HS-27A (cell line): ENCODE results near the gene TMEM225B.
"Not testable (repeated sequence)": the region's sequence is repeated elsewhere in the genome, so short reads cannot be mapped to it uniquely, and the experiment has no call there.

Experiments
- DNase-seq: peaks from one replicate; pipeline ENCODE4 v3.0.0-alpha.2; 2012; ENCODE audit warnings: low read depth, missing footprints

Gene TMEM225B

GRCh38 chr7:99579281-99579955 is 18.6 kb upstream of the TMEM225B start:
- no peak for DNase-seq

DNA sequence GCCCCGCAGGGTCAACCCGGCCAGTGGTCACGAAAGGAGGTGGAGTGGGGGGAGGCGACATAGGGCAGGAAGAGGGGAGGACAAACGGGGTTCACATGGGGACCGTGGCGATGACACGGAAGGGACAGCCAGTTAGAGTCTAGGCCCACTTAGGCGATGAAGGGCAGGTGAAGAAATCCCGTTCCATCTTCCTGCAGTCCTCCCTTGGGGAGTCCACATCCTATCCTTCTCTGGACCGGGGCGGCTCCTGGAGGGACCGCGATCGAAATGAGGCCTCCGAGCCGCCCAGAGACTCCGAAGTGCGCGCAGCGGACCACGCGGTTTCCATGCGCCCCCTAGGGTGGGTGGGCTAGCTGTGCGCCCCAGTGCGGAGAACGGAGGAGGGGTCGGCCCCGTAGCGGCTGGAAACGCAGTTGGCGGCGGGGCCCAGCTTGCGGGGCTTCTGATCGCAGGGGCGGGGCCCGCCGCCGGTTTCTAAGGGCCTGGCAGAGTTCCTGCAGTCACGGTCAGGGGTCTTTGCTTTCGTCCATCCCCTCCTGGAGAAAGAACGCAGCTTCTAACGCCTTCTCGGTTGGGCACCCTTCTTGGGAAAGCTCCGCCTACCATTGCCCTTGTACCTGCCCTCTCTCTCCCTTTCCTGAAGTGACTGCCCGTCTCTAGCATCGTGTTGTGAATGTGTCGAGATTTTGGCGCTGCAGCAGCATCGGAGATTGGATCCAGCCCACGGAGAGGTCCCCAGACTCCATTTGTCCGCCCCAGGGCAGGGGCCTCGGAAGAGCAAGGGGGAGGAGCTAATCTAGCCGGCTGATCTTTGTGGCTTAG is 17.9 kb upstream of the TMEM225B start:
- DNase-seq = no peak

DNA sequence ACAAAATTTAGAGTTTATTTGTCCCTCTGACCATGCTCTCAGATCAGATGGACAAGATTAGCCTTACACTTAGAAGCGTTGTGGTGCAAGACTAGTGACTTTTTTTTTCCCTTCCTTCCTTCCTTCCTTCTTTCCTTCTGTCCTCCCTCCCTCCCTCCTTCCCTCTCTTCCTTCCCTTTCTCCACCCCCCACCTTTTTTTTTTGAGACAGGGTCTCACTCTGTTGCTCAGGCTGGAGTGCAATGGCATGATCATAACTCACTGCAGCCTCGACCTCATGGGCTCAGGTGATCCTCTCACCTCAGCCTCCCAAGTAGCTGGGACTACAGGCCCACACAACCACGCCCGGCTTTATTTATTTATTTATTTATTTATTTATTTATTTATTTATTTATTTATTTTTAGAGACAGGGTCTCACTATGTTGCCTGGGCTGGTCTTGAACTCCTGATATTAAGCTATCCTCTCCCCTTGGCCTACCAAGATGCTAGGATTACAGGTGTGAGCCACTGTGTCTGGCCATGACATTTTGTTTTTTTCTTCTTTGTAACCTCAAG is 17.2 kb upstream of the TMEM225B start:
- not testable (repeated sequence) for DNase-seq

- no peak for DNase-seq
Measured at GRCh38 chr7:99588868-99589267, 9.2 kb upstream of the TMEM225B start.

- DNase-seq = no peak
Measured at GRCh38 chr7:99594948-99595745, 2.9 kb upstream of the TMEM225B start.

DNA sequence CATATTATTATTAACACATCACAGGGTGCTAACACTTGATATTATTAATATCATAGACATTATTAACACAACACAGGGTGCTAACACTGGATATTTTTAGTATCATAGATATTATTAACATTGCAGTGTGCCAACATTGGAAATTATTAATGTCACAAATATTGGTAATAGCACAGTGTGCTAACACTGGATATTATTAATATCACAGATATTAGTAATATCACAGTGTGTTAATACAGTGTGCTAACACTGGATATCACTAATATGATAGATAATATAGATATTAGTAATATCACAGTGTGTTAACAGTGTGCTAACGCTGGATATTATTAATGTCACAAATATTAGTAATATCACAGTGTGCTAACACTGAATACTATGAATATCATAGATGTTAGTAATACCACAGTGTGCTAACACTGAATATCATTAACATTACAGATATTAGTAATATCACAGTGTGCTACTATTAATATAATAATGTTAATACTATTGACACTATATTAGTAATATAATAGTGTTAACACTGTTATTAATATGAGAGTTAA is 1.6 kb upstream of the TMEM225B start:
- no peak for DNase-seq

DNA sequence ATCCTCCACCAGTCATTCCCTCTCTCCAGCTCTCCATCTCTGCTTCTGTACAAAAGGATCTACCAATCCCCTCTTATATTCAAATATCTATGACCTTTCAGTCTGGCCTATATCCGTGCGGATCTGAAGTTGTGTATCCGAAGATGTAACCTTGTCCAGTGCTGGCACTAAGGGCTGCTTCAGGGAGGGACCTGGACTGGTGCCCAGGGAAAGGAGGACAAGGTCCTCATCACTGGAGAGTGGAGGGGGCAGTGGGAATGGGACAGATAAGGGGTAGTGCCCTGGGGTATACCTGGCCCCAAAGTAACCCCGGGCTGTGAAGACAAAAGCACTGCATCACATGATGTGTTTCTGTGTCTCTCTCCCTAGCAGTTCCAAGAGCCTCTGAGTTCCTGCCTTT is 1.8 kb downstream of the TMEM225B start:
- DNase-seq = no peak

GRCh38 chr7:99601656-99602310 is 3.7 kb downstream of the TMEM225B start:
- no peak for DNase-seq

- no peak for DNase-seq
Measured at GRCh38 chr7:99605527-99605926, 7.5 kb downstream of the TMEM225B start.

DNA sequence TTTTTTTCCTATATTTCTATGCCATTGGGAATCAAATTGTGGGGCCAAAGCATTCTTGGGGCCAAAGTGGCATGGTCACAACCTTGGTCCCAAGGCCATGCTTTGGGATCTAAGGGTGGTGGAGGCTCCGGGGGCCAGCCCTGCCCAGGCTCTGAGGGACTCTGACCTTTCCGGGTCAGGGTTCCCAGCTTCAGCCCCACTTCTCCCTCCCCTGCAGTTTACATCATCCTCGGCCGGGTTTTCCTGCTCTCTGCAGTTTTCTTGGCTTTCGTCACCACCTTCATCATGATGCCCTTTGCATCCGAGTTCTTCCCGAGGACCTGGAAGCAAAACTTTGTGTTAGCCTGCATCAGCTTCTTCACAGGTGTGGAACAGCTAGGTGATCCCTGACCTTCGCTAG is 8.5 kb downstream of the TMEM225B start:
- no peak for DNase-seq

GRCh38 chr7:99607548-99607947 is 9.5 kb downstream of the TMEM225B start:
- no peak for DNase-seq

DNA sequence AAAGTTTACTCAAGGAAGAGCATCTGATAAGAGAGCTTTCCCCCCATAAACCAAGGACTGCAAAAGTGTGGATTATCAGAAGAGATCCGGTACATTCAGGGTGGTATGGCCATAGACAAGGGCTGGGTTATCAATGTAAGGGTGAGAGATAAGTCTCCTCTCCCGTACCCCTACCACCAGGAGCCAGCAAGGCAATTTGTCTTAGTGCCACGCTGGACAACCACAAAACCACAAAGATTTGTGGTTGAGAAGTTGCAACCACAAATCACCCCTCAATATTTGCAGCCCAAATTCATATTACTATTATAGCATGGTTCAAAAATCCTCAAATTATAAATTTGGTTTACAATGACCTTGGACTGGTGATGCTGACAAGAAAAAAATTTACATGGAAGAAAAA is 16.4 kb downstream of the TMEM225B start:
- DNase-seq = no peak

DNA sequence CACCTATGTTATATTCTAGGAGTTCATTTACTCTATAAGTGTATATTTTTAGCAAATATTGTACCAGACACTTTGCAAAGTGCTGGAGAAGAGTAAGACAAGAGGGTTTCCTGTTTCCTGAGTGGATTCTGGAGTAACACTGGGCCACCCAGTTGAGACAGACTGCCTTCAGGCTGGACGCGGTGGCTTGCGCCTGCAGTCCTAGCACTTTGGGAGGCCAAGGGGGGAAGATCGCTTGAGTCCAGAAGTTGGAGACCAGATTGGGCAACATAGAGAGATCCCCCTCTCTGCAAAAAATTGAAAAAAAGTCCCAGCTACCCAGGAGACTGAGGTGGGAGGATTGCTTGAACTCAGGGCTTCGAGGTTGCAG is 17.9 kb downstream of the TMEM225B start:
- no peak for DNase-seq

DNA sequence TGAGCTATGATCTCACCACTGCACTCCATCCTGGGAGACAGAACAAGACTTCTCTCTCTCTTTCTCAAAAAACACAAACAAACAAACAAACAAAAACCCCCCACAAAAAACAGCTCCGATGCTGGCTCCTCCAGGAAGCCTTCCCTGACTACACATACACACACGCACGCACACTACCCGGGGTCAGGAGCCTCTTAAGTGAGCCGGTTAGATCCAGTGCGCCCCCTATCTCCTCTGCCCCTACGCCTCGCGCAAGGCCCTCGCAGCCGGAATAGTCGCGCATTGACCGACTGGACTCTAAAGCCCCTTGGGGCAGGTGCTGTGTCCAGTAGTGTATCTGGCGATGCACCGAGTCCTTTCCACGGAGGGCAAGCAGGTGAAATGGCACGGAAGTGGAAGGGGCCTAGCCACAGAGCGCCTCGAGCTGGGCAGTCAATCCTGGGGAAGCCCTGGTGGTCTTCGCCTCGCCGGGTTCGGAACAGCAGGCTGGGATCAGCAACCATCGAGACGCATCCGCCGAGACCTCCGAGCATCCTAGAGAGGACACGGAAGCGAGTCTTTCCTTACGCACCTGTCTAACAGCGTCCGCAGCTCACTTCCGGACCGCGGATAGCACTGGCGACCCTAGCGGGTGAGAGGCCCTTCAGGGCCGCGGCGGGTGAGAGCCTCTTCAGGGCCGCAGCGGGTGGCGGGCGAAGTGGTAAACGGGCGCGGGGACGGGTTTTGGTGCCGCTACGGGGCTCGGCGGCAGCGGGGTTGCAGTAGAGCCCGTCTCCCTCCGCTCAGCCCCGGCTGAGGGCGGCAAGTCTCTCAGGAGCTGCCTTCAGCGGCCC is 18.5 kb downstream of the TMEM225B start, which contains the start of gene ZSCAN25:
ZSCAN25 (plus strand) TSS at position 588 of the 833 bp plus-strand sequence. CDS start 2,661 bp downstream, outside the sequence.
- DNase-seq = peak; percentile 77

GRCh38 chr7:99617192-99617781 is 19.2 kb downstream of the TMEM225B start:
- DNase-seq = no peak

DNA sequence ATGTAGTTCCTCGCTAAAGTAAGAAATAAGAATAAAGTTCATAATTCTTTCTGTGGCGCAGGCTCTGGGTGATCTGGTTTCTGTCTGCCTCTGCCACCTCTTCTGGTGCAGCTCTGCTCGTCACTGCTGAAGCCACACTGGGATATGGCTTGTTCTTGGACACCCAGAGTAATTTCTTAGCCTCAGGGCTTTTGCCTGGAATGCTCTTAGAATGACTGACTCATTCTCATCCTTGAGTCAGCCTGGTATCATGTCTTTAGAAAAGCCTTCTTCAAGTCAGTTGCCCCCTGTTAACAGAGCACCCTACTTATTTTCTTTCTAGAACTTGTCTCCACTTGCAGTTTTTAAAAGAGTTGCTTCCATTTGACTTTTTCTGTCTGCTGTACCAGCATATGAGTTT is 20.7 kb downstream of the TMEM225B start:
- no peak for DNase-seq

- no peak for DNase-seq
Measured at GRCh38 chr7:99619571-99620130, 21.6 kb downstream of the TMEM225B start.

GRCh38 chr7:99621271-99621670 is 23.2 kb downstream of the TMEM225B start:
- DNase-seq = no peak

- DNase-seq = no peak
Measured at GRCh38 chr7:99622596-99622995, 24.5 kb downstream of the TMEM225B start.
